HG03066 (cell line): ENCODE measurements around the gene MICOS13.

Experiments used
- ATAC-seq: cut with Tn5 transposase; IDR thresholded peaks from one replicate; pipeline ENCODE4 v1.9.1; 2021; ENCODE audit warnings: low read depth; ENCODE audit not compliant: unreplicated experiment

The MICOS13 gene

DNA sequence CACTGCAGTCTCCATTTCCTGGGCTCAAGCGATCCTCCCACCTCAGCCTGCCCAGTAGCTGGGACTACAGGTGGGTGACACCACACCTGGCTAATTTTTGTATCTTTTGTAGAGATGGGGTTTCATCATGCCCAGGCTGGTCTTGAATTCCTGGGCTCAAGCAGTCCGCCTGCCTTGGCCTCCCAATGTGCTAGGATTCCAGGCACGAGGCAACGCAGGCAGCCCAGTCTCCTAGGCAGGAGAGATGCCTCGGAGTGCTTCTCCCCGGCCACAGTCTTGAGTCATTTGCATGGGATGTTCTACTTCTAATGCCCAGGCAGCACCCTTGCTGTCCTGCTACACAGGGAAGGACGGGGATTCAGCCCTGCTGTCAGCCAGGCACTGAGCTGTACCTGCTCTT, 8.7 kb downstream of the MICOS13 start:
- no peak for ATAC-seq

DNA sequence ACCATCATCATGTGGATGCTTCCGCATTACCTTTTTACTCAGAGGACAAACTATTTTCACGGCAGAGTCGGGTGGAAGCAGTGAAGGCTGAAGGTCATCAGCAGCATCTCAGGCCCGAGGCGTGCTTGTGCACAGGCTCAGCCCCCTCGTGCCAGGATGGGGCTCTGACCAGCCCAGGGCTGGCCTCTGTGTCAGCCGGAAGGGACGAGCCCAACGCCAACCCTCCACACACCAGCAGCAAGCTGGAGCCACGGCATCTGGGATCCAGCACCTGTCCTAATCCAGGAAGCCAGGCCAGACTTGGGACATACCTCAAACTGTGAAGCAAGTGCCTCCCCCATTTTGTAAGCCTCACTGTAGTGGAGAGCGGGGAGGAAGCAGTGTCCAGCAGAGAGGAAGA, 11.1 kb downstream of the MICOS13 start:
- no peak for ATAC-seq

DNA sequence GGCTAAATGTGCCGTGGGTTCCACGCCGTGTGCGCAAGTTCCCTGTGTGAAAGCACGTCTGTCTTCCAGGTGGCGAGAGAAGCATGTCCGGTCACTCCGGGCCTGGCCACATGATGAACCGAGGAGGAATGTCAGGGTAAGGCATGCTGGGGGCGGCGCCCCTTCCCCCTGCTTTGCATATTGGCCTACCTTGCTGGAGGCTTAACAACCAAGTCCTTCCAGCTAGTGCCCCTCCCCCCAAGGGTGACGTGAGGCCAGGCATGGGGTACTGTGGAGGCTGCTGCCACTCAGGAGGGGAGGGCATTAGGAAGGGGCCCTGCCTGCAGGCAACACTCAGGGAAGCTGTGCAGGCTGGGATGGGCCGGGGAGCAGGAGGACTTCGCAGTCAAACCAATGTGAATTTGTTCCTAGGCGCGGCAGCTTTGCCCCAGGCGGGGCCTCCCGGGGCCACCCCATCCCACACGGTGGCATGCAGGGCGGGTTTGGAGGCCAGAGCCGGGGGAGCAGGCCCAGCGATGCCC, 12.5 kb downstream of the MICOS13 start:
- no peak for ATAC-seq

DNA sequence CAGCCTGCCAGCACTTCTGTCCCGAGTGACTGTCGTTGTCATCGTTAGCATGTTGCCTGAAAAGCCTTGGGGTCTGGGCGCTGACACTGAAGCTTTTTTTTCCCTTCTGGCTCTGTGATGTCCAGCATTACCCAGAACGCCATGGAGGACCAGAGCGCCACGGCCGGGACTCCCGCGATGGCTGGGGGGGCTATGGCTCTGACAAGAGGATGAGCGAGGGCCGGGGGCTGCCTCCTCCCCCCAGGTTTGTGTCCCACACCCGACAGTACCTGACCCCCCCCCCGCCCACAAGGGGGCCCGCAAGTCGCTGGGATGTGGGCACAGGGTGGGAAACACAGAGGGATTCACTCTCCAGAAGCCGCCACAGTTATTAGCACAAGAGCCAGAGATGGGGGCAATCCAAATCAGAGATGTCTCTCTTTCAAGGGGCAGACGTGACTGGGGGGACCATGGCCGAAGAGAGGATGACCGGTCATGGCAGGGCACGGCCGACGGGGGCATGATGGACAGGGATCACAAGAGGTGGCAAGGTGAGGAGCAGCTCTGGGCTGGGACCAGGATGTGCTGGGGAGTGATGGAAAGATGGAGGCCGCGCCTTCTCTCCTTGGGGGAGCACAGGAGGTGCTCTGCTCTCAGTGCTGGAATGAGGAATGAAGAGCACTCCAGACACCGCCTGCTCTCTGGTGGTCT, 13.2 kb downstream of the MICOS13 start:
- ATAC-seq, result no peak

DNA sequence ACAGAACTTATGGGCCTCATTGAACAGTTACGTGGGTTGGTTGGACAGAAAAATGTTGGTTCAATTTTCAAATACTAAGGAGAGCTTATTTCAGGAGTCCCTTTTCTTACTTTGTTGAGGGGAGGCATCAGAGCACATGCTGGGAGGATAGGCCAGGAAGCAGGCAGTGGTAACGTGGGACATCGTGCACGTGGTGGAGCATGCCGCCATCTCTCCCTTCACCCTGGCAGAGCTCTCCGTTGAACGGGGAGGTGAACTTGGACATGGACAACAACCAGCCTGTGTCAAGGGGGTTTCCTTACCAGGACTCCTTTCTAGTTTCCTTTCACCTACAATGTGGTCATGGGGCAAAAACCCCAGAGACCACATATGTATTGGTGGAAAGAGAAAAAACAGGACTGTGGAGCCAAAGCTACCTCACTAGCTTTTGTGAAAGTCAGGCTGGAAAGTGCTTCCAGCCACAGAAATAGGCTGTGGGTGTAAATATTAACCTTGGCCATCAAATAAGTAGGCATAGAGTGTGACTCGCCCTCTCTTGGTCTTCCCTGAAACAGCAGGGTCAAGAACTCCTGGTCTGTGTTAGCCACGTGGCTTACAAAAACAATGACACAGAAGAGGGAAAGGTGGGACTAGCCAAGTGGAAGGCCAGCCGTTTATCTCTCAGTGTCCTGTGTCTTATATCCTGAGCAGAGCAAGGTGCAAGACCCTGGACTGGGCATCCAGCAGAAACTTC, 14.4 kb downstream of the MICOS13 start:
- no peak for ATAC-seq

DNA sequence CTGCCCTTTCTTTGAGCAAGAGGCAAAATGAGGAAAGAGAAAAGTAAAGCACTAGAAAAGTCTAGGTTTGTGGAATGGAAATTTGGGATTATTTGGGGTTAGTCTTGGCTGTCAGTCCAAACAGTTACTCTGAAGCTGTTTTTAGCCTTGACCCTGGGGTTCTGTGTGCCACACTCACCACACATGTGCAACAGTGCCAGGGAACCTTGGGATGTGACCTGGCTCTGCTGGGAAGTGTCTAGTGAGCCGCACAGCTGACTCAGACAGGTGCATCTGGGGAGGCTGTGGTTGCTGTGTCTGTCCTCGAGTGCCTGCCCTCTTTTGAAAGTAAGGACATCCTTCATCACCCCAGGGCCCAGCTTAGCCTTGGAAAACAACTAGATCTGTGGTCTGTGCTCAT, 15.8 kb downstream of the MICOS13 start:
- no peak for ATAC-seq

DNA sequence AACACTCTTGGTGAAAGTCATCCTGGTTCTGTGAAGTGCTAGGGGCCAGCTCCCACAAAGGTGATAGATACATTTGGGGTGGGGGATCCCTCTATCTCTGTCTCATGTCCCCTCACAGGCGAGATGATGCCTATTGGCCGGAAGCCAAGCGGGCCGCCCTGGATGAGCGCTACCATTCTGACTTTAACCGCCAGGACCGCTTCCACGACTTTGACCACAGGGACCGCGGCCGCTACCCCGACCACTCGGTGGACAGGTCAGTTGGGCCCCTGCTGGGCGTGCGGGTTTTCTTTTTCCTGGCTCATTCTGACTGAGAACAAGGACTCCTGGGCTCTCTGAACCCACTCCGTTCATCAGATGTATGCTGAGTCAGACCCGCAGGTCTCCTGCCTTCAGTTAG, 16.4 kb downstream of the MICOS13 start:
- no peak for ATAC-seq

DNA sequence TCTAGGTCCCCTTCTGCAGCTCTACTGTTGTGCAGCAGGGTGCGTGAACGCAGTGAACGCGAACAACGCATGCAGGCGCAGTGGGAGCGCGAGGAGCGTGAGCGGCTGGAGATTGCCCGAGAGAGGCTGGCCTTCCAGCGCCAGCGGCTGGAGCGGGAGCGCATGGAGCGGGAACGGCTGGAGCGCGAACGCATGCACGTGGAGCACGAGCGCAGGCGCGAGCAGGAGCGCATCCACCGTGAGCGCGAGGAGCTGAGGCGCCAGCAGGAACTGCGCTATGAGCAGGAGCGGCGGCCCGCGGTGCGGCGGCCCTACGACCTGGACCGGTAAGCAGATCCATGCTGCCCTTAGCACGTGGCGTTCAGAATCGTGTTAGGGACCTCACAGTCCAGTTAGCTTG, 18.8 kb downstream of the MICOS13 start:
- no peak for ATAC-seq

DNA sequence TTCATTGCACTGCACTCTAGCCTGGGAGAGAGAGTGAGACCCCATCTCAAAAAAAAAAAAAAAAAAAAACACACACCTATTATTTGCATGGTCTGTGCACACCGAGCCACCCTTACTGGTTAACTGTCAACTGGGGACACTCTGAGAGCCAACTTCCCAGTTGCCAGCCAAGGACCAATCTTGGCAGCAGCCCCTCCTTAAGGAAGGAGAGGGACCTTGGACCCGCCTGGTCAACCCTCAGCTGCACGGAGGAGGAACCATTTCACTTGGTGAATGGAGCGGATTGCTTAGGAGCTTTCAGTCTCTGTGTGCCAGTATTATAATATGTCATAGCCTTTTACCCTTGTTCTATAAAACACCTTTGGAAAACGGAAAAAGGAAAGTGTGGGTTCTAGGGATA, 24.9 kb downstream of the MICOS13 start:
- no peak for ATAC-seq

DNA sequence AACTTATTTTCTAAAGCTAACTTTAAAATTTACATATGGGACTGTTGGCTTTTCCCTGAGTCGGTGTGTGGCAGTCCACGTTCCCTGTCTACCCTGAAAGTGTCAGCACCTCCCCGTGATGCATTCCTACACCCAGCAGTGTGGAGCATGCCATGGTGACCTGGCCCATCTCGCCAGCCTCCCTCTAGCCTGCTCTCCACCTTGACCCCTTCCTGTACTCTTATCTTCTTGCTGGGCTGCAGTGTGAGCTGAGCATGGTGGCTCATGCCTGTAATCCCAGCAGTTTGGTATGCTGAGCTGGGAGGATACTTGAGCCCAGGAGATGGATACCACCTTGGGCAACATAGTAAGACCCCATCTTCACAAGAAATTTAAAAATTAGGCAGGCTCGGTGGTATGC, 25.4 kb downstream of the MICOS13 start:
- no peak for ATAC-seq

DNA sequence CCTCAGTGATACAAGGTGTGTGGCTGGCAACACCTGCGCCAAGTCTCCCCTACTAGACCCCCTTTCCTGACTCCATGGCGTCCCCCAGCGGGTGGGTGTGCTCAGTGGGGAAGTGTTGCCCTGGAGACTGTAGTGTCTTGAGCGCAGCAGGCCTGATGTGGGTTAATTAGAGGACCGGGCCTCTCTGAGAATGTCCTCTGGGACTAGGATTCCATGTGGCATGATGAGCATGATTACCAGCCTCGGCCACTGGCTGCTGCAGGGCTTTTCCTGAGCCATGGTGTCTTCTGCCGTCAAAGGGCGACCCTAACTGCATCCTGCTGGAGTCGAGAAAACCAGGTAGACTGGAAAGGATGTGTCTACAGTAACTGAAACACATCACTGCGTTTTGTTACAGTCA, 28.1 kb downstream of the MICOS13 start:
- no peak for ATAC-seq

DNA sequence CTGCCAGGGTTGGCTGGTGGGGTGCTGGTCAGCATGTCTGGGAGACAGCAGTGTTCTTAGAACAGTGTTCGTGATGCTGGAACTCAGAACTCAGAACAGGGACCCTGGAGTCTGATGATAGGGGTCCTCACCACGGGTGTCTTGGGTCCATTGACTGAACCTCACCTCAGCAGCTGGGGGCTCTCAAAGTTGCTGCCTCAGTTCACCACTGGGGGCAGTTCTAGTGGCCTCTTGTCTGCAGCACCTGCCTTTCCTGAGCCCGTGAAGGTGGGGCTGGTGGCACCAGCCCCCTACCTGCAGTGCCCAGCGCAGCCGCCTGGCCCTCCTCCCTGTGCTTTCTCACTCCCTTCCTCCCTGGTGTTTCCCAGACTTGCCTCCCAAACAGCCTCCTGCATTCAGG, 29.0 kb downstream of the MICOS13 start:
- ATAC-seq, result no peak

DNA sequence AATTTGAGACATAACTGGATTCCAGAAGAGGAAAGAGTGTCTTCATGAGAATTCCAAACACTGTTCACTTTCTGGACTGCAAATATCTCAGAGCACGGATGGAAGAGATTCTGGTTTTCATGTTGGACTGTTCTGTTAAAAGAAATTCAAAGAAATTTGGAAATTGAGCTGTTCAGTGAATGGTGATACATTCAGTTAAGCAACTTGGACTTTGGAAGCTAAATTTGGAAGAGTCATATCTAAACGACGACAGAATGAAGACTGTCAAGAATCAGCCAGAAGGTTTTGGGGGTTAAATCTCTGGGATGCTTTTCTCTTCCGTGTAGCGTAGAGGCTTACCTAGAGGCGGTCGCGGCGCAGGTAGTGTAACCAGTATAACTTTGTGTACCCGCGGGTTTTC, 31.9 kb downstream of the MICOS13 start:
- ATAC-seq, result no peak

DNA sequence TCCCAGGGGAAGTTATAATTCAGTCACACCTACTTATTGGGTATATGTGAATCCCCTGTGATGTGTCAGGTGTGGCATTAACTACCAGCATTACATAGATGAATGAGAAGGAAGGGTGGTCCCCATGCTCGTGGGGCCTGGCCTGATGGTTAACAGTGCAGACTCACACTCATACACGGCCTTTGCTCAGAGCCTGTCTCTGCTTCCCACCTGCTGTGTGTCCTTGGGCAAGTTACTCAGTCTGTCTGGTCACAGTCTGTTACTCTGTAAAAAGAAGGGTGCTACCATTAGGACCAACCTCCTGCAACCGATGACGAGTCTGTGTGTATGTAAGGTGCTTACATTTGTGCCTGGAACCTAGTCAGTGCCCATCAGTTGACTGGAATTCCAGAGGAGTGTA, 33.6 kb downstream of the MICOS13 start:
- ATAC-seq, result no peak

DNA sequence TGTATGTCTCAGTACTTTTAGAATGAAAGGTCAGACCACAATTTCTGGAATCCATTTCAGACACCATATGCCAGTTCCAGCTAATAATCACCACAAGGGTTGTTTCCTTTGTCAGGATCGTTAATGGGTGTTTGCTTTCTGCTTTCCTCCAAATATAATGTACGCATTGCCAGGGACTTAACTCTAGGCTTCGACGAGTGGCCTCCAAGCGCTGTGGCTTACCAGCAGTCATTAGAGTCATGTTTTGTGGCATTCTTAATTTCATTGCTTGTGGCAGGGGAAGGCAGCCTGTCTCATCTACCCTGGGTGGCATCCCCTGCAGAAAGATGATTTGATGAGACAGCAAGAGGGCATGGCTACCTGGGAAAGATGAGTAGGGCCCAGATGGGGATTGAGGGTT, 34.9 kb downstream of the MICOS13 start:
- no peak for ATAC-seq

DNA sequence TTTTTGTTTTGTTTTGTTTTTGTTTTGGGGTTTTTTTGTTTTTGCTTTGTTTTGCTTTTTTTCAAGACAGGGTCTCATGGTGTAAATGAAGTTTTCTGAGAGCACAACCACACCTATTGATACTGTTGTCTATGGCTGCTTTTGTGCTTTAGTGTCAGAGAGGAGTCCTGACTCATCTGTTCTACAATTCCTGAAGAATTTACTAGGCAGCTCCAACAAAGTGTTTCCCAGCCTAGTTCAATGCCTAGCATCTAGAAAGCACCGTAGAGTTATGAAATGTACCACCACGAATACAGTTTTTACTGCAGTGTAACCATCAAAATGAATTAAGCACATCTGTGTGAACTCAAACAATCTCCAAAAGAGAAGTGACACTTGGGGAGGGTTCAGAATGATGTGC, 36.3 kb downstream of the MICOS13 start:
- no peak for ATAC-seq

DNA sequence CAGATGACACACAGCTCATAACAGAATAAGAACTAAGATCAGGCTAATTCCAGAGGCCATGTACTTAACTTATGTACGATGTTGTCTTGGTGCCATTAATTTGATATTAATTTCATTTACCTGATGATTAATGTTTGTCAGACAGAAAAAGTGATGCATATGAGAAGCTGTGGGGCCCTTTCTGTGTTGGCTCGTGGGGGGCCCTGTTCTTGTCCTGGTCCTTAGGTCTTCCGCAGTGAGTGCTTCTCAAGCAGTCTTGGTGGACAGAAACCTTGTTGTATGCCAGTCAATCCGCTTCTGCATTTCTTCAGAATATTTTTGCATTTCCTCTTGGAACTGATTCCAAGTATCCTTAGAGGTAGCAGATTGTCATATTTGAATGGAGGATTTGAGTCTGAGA, 37.3 kb downstream of the MICOS13 start:
- no peak for ATAC-seq

DNA sequence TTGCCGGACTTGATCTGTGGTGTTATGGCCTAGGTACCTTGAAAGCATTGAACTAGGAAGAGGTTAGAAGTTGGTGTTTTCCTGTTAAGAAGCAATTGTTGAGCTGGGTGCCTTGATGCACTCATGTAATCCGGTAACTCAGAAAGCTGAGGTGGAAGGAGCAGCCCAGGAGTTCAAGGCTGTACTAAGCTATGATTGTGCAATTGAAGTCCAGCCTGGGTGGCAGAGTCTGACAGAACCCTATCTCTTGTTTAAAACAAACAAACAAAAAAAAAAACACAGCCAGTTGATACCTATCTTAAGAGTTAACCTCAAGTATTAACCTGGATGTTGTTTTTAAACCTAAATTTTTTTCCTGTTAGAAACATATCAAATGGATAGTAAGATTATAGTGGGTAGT, 38.1 kb downstream of the MICOS13 start:
- no peak for ATAC-seq

DNA sequence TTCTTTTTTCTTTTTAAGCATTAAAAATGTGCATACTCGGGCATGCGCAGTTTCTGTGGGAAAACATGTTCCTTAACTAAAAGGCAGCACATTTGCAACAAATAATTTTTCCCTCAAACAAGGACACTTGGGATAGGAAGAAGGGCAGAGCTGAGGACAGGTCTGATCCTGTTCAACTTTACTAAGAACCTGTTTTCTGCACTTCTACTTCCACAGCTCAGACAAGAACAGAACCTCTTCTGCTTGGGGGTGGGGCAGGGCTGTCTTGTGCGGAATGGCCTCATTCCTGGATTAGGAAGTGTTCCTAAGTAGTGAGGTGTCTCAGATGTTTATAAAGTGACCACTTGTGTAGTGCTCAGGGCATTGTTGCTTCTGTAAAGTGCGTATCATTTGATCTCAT, 39.1 kb downstream of the MICOS13 start:
- ATAC-seq, result no peak

DNA sequence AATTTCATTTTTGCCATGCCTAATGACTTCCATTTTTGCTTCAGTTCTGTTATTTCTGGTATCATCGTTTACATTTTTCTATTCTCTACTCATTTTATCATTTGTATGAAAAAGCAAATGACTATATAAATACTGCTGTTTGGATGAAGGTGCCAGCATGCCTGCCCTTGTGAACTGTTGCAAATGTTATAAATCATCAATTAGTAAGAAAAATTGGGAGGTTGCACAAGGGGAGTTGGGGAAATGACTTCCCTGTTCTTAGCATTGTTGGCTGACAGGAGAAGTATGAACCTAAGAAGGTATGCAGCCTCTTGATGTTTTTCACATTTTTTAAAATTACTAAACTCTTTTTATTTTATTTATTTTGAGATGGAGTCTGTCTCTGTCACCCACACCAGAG, 42.3 kb downstream of the MICOS13 start:
- ATAC-seq, result no peak

DNA sequence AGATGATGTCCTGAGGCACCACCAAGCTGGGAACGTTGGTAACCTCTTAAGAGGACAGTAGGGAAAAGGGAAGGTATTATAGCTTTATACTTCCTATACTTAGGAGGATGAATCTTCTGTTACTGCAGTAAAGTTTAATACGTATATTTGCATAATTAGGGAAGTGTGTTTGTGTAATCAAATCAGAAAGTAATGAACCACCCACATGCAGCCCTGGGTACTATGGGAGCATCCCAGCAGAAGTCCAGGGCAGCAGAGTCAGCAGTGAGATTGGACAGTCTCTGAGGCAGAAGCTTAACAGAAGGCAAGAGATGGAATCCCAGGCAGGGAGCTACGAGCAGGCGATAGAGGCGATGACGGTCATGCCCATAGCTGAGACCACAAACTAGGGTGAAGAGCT, 44.9 kb downstream of the MICOS13 start:
- no peak for ATAC-seq

DNA sequence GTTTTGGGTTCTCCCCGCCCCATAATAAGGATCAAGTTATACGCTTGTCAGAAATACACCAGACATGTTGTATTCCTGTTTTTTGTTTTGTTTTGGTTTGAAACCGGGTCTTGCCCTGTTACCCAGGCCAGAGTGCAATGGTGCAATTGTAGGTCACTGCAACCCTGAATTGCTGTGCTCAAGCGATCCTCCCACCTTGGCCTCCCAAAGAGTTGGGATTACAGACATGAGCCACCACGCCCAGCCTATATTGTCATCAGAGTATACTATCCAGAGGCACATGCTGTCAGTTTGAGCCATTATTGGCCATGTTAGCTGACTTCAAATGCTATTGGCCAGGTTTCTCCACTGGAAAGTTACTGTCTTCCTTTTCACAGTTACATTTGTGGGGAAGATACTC, 47.7 kb downstream of the MICOS13 start:
- ATAC-seq, result no peak
